SW480 (cell line): ENCODE results near the gene RPN1.

Experiments
- DNase-seq: peaks from one replicate; pipeline ENCODE4 v3.0.0-alpha.2; 2016; ENCODE audit warnings: low spot score

The RPN1 gene

DNA sequence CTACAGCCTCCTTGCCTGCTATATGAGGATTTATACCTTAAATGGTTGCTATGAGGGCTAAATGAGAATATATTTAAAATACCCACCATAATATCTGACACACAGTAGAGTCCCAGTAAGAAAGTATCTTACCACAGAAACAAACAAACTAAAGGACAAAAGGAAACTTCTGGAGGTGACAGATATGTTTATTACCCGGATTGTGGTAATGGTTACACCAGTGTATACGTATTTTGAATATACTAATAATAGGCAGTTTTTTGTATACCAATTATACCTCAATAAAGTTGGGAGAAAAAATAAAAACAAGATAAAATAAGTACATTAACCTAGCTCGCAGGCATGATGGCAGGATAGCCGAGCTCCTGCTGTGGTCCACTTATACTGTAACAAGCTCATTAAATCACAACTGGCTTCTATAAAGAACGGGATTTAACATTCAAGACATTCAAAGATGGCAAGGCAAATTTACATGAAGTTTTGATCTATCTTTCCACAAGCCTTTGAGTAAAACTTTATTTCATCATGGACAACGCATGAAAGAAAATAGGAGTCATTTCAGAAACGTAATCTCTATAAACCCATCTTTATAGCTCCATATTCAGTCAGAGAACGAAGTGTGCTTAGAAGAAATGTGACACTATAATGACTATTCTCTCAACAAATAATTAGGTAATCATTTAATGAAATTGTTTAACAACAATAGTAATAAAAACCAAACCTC lies 1.5 kb downstream of the RPN1 start:
- DNase-seq: no peak

DNA sequence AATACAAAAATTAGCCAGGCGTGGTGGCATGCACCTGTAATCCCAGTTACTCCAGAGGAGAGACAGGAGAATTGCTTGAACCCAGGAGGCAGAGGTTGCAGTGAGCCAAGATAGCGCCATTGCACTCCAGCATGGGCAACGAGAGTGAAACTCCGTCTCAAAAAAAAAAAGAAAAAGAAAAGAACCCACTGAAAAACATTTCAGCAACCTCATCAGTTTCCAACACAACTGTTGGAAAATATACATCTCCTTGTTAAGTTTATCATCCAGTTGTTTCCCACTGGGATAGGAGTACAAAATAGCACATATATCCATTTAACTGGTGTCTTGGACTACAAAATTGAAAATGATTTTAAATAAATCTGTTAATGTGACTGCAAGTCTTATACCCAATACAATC lies 2.2 kb downstream of the RPN1 start:
- no peak for DNase-seq

- no peak for DNase-seq
These were observed 3.3 kb downstream of the RPN1 start for GRCh38 chr3:128647307-128647706.

- no peak for DNase-seq
These were observed 16.5 kb downstream of the RPN1 start for GRCh38 chr3:128634075-128634611.

- DNase-seq: no peak
These were observed 18.3 kb downstream of the RPN1 start for GRCh38 chr3:128632301-128632700.

GRCh38 chr3:128629936-128630335 lies 20.7 kb downstream of the RPN1 start:
- no peak for DNase-seq

GRCh38 chr3:128625409-128625945 lies 25.1 kb downstream of the RPN1 start:
- DNase-seq: no peak

- no peak for DNase-seq
These were observed 26.0 kb downstream of the RPN1 start for GRCh38 chr3:128624526-128625138.

GRCh38 chr3:128623762-128624176 lies 26.8 kb downstream of the RPN1 start:
- no peak for DNase-seq

DNA sequence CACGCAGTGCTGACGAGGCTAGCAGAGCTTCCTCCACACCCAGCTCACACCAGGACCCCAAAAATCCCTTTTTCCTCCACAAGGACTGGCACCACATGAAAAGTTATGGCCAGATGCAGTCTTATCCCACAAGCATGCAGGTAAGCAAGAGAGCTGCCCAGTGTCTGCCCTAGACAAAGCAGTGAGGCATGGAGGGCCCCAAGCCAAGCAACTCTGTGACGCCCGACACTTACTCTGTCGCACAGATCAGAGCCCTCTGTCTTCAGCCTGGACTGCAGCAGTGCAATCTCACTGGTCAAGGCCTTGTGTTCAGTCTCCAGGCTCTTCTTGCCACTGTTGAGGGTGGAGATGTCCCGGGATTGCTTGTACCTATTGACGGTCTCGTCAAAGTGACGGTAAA lies 28.7 kb downstream of the RPN1 start:
- DNase-seq: no peak

DNA sequence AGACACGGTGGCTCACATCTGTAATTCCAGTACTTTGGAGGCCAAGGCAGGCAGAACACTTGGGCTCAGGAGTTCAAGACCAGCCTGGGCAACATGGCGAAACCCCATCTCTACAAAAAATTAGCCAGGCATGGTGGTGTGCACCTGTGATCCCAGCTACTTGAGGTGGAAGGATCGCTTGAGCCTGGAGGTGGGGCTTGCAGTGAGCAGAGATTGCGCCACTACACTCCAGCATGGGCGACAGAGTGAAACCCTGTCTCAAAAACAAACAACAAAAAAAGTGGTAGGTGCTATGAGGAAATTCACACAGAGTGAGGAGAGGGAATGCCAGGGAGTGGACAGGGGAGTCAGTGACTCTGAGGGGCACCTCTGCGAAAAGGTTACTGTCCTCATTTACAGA lies 29.4 kb downstream of the RPN1 start:
- DNase-seq: no peak

DNA sequence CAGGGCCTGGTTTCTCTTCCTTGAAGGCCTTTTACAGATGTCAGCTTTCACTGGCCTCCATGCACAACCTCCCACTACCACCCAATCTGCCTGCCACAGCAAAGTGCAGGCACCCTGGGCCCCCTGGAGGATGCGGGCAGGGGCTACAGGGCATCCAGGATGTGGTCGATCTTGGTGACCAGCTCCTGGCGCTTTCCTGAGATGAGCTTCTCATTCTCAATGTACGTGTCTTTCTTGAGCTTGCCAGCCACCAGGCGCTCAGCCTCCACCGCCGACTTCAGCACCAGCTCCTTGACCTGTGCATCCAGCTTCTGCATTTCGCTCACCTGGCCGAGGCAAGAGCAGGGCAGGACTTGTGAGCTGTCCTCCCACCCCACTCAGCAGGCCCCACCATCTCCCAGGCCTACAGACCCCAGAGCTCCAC lies 30.3 kb downstream of the RPN1 start:
- DNase-seq: no peak

DNA sequence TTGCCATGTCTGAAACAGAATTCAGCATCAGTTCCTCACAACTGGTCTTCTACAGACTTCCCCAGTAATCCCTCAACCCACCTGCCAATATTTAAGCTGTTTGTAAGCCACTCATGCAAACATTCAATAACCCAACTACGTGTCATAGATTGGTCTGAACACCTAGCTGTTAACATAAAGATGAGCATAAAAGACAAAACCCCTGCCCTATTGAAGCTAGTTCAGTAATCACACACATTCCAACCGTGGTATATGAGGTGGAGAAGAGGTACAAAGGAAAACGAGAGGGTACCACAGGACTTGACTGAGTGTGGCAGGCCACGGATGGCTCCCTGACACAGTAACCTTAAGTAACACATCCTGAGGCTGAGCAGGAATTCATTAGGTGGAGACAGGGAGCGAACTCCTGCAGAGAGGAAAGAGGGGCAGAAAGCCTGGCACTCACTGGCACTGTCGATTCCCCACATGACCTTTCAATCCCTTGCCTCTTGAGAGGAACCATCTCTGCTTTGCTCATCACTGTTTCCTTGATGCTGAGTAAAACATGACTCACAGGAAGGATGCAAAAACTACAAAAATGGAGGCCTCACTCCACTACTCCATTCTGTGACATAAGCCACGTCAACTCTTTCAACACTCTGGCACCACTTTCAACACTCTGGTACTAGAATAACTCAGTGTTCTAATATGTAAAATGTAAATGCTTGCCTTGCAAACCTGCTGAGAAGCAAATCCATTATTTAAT lies 31.3 kb downstream of the RPN1 start:
- no peak for DNase-seq

GRCh38 chr3:128618398-128618726 lies 32.3 kb downstream of the RPN1 start:
- DNase-seq: no peak

DNA sequence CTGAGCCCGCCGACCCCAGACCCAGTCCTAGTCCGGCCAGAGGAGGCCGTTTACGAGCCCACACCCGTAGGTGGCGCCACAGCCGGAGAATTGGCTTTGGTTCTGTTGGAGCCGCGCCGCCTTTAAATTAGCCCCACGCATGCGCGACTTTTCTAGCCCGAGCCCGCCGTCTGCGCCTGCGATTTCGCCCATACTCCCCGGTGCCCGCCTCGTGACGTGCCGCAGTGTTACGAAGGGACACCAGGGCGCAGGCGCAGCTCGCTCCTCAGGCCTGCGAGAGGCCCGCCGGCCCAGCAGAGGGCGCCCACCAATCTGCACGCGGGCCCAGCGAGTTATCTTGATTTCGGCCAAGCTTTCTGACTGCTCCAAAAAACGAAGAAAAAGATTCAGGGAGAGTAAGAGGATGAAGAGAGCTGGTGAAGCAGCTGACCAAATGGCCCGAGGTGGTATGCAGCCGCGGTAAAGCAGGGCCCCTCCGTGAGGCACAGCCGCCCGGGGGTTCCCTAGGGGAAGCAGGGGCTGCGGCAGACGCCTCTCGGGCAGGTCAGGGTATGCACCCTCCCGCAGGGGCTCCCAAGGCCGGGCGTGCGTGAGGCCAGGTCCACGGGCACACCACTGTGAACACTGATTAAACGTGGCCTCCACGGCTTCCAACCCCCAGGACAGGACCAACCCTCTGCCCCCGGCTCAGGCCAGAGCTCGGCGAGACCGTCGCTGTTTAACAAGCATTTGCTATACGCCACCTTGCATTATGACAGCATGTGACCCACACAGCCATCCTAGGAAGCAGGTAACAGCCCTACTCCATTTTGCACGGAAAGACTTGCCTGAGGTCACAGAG lies 32.8 kb downstream of the RPN1 start:
- peak; percentile 95 for DNase-seq

DNA sequence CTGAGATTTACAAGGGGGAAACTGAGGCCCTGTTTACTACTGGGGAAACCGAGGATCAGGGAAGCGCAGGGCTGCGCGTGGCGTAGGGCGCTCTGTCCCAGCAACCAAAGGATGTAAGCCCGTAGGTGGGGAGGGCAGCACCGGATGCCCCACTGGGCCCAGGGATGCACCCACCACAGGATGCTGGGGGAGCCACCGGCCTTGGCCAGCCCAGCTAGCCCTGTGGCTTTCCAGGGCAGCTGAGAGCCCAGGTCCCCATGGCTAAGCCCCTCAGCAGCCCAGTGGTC lies 33.4 kb downstream of the RPN1 start:
- no peak for DNase-seq

GRCh38 chr3:128616516-128617269 lies 33.9 kb downstream of the RPN1 start:
- DNase-seq: no peak

DNA sequence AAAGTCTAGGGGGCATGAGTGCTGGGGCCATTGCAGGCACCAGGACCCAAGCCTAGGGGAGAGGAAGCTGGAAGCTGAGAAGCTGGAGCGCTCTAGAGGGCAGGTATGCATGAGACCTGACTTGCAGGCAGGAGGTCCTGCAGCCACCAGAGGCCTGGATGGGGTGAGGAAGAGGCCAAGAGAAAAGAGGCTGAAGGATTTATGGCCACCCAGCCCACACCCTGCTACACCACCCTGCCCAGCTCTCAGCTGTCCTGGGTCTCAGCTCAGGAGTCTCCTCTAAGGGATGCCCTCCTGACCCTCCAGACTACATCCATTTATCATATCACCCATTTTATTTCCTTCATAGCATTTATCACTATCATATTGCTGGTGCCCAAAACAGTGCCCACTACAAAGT lies 36.5 kb downstream of the RPN1 start:
- DNase-seq: no peak

- DNase-seq: no peak
These were observed 37.4 kb downstream of the RPN1 start for GRCh38 chr3:128613083-128613829.

- DNase-seq: no peak
These were observed 40.1 kb downstream of the RPN1 start for GRCh38 chr3:128610451-128611070.
